Prostate gland (tissue), 2 donors: ENCODE results near the gene HACL1.

Experiments used
- POLR2A ChIP-seq: fragments of 450-650 bp; IDR thresholded peaks from one replicate; pipeline ENCODE4 v1.6.1; 2016; ENCODE audit warnings: antibody characterized with exemption, mild to moderate bottlenecking
- POLR2AphosphoS5 ChIP-seq: sonication (generic); formaldehyde crosslinking; IDR thresholded peaks from one replicate; pipeline ENCODE4 v1.6.1; 2017; ENCODE audit warnings: antibody characterized with exemption
- TF ChIP-seq, protein P1 (sequence below), 4 experiments: fragments of 200-600 bp in 2 of 4; fragments of 450-650 bp in 2 of 4; sonication (generic) in 2 of 4; IDR thresholded peaks; 1 replicate in 3 of 4; 2 replicates in 1 of 4; pipeline ENCODE4 v1.5.1; 2016 to 2019; ENCODE audit warnings: antibody characterized with exemption in 4 of 4, mild to moderate bottlenecking in 2 of 4, moderate library complexity in 2 of 4

DNA sequence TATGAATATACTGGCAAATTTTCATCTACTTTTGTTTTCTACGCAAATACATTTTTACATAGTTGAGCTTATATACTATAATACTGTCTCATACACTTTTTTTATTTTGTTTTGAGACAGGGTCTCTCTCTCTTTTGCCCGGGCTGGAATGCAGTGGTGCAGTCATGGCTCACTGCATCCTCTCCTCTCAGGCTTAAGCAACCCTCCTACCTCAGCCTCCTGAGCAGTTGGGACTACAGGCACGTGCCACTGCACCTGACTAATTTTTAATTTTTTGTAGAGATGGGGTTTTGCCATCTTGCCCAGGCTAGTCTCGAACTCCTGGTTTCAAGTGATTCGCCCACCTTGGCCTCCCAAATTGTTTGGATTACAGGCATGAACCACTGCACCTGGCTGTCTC is 25.9 kb downstream of the HACL1 start:
- TF ChIP-seq, protein P1, sequence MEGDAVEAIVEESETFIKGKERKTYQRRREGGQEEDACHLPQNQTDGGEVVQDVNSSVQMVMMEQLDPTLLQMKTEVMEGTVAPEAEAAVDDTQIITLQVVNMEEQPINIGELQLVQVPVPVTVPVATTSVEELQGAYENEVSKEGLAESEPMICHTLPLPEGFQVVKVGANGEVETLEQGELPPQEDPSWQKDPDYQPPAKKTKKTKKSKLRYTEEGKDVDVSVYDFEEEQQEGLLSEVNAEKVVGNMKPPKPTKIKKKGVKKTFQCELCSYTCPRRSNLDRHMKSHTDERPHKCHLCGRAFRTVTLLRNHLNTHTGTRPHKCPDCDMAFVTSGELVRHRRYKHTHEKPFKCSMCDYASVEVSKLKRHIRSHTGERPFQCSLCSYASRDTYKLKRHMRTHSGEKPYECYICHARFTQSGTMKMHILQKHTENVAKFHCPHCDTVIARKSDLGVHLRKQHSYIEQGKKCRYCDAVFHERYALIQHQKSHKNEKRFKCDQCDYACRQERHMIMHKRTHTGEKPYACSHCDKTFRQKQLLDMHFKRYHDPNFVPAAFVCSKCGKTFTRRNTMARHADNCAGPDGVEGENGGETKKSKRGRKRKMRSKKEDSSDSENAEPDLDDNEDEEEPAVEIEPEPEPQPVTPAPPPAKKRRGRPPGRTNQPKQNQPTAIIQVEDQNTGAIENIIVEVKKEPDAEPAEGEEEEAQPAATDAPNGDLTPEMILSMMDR (IDR thresholded peaks at IDR 0.05): no peak
- TF ChIP-seq POLR2AphosphoS5 (no peak), POLR2A (no peak)
